IMR-90 (cell line): Measurements from ENCODE around the gene PEX11G. TPM values are rescaled to one million over a fixed set of nuclear protein-coding genes. Genes with fewer than 3 reads are reported as not detected.

Experiments
- ATAC-seq: fragments of 200-7000 bp; cut with Tn5 transposase; 2 replicates; pipeline ENCODE4 v1.9.1; 2020; ENCODE audit warnings: low read depth, mild to moderate bottlenecking, moderate library complexity
- BruUV-seq: library from RNA; stranded (reverse); fragments of 400-500 nt; replicated peaks from 2 replicates; lab custom pipeline; 2021; lab: Mats Ljungman, UMichigan
- CTCF ChIA-PET: fragments of 300-600 bp; formaldehyde crosslinking; extraction: SDS; loops from one replicate; lab custom pipeline; 2021; ENCODE audit warnings: antibody characterized with exemption; lab: Yijun Ruan, JAX
- POLR2A ChIA-PET: fragments of 300-600 bp; sonication (Branson Sonifier 250); formaldehyde crosslinking; loops from one replicate; lab custom pipeline; 2022; ENCODE audit warnings: antibody characterized with exemption; ENCODE audit not compliant: unreplicated experiment; lab: Charles Lee
- DNase-seq: peaks from one replicate; pipeline ENCODE4 v3.0.0; 2013
- H2AFZ ChIP-seq: replicated peaks from 2 replicates; pipeline ENCODE3; 2013; ENCODE audit warnings: low read length, mild to moderate bottlenecking; ENCODE audit not compliant: poor library complexity
- H2AK5ac ChIP-seq: 2 replicates; pipeline ENCODE4 v1.6.1; 2013; ENCODE audit warnings: low read depth, low read length, inconsistent platforms
- H2AK9ac ChIP-seq: replicated peaks from 2 replicates; pipeline ENCODE3; 2013; ENCODE audit warnings: mild to moderate bottlenecking, low read depth, low read length, moderate library complexity; ENCODE audit not compliant: poor library complexity
- H2BK120ac ChIP-seq: 2 replicates; pipeline ENCODE4 v1.6.1; 2013; ENCODE audit warnings: low read depth, low read length, inconsistent platforms
- H2BK15ac ChIP-seq: 3 replicates; pipeline ENCODE4 v1.6.1; 2013; ENCODE audit warnings: low read depth, low read length, inconsistent platforms
- H2BK20ac ChIP-seq: 2 replicates; pipeline ENCODE4 v1.6.1; 2013; ENCODE audit warnings: low read depth, mild to moderate bottlenecking, inconsistent platforms, low read length, moderate library complexity
- H2BK5ac ChIP-seq: 2 replicates; pipeline ENCODE4 v1.6.1; 2013; ENCODE audit warnings: mild to moderate bottlenecking, low read depth, low read length, inconsistent platforms; ENCODE audit not compliant: poor library complexity, severe bottlenecking
- H3K14ac ChIP-seq: replicated peaks from 2 replicates; pipeline ENCODE4 v1.6.1; 2013; ENCODE audit warnings: low read depth, low read length, inconsistent platforms
- H3K18ac ChIP-seq: 2 replicates; pipeline ENCODE4 v1.6.1; 2013; ENCODE audit warnings: low read depth, low read length, control low read depth
- H3K23ac ChIP-seq: 2 replicates; pipeline ENCODE4 v1.6.1; 2013; ENCODE audit warnings: low read depth, low read length, inconsistent platforms
- H3K27ac ChIP-seq: 2 replicates; pipeline ENCODE4 v1.5.1; 2013; ENCODE audit warnings: mild to moderate bottlenecking, control low read depth, low read length; ENCODE audit not compliant: insufficient read depth
- H3K27me3 ChIP-seq: 2 replicates; pipeline ENCODE4 v1.6.1; 2013; ENCODE audit warnings: low read length; ENCODE audit not compliant: control insufficient read depth, insufficient read depth
- H3K36me3 ChIP-seq: 2 replicates; pipeline ENCODE4 v1.6.1; 2013; ENCODE audit warnings: low read length, mixed read lengths; ENCODE audit not compliant: control insufficient read depth, insufficient read depth
- H3K4ac ChIP-seq: 2 replicates; pipeline ENCODE4 v1.6.1; 2013; ENCODE audit warnings: low read depth, low read length, inconsistent platforms
- H3K4me1 ChIP-seq: 2 replicates; pipeline ENCODE4 v1.6.1; 2013; ENCODE audit warnings: low read length, mixed read lengths; ENCODE audit not compliant: control insufficient read depth, insufficient read depth
- H3K4me2 ChIP-seq: 2 replicates; pipeline ENCODE4 v1.6.1; 2013; ENCODE audit warnings: low read depth, mild to moderate bottlenecking, control low read depth, low read length, moderate library complexity
- H3K4me3 ChIP-seq: 2 replicates; pipeline ENCODE4 v1.5.1; 2013; ENCODE audit warnings: low read depth, mild to moderate bottlenecking, control low read depth, low read length, moderate library complexity; ENCODE audit not compliant: insufficient read depth
- H3K56ac ChIP-seq: 2 replicates; pipeline ENCODE4 v1.6.1; 2013; ENCODE audit warnings: low read length, inconsistent platforms; ENCODE audit not compliant: insufficient read depth; ENCODE audit errors: extremely low read depth
- H3K79me1 ChIP-seq, 2 experiments: 2 replicates each; pipeline ENCODE4 v1.6.1; 2013; ENCODE audit warnings: low read length in 2 of 2, inconsistent platforms in 1 of 2, low read depth in 1 of 2
- H3K9ac ChIP-seq: 2 replicates; pipeline ENCODE4 v1.6.1; 2013; ENCODE audit warnings: low read depth, low read length, control low read depth
- H3K9me1 ChIP-seq: 2 replicates; pipeline ENCODE4 v1.6.1; 2013; ENCODE audit warnings: low read length, inconsistent platforms; ENCODE audit not compliant: insufficient read depth
- H3K9me3 ChIP-seq: 2 replicates; pipeline ENCODE4 v1.6.1; 2013; ENCODE audit warnings: low read length; ENCODE audit not compliant: control insufficient read depth, insufficient read depth
- H4K20me1 ChIP-seq: 2 replicates; pipeline ENCODE4 v1.6.1; 2013; ENCODE audit warnings: low read length, inconsistent platforms; ENCODE audit not compliant: insufficient read depth
- H4K5ac ChIP-seq: 2 replicates; pipeline ENCODE4 v1.6.1; 2013; ENCODE audit warnings: mild to moderate bottlenecking, low read depth, low read length, control low read depth
- H4K8ac ChIP-seq, 2 experiments: 2 replicates each; pipeline ENCODE4 v1.6.1; 2013; ENCODE audit warnings: low read depth in 2 of 2, low read length in 2 of 2, control low read depth in 1 of 2, inconsistent platforms in 1 of 2
- H4K91ac ChIP-seq: 2 replicates; pipeline ENCODE4 v1.6.1; 2013; ENCODE audit warnings: low read depth, low read length, inconsistent platforms; ENCODE audit not compliant: insufficient read depth
- CHD1 ChIP-seq: IDR thresholded peaks from 2 replicates; pipeline ENCODE4 v1.6.1; 2012; ENCODE audit warnings: low read depth, low read length, improper control_type of control experiment
- CTCF ChIP-seq: conservative IDR thresholded peaks from 2 replicates; pipeline ENCODE4 v1.5.1; 2012; ENCODE audit warnings: mild to moderate bottlenecking, low read depth, low read length, improper control_type of control experiment
- MAZ ChIP-seq: IDR thresholded peaks from 2 replicates; pipeline ENCODE4 v1.6.1; 2012; ENCODE audit warnings: low read depth, mild to moderate bottlenecking, low read length, improper control_type of control experiment, moderate library complexity, borderline replicate concordance
- MXI1 ChIP-seq: IDR thresholded peaks from 2 replicates; pipeline ENCODE4 v1.6.1; 2012; ENCODE audit warnings: low read depth, mild to moderate bottlenecking, low read length, moderate library complexity, borderline replicate concordance
- NFE2L2 ChIP-seq: fragments of 150-350 bp; IDR thresholded peaks from 2 replicates; pipeline ENCODE4 v1.6.1; 2016; ENCODE audit warnings: low read depth, mild to moderate bottlenecking, low read length
- POLR2A ChIP-seq: IDR thresholded peaks from 2 replicates; pipeline ENCODE4 v1.6.1; 2012; ENCODE audit warnings: mild to moderate bottlenecking, low read depth, low read length
- RAD21 ChIP-seq: IDR thresholded peaks from 2 replicates; pipeline ENCODE4 v1.6.1; 2012; ENCODE audit warnings: low read length, improper control_type of control experiment
- RCOR1 ChIP-seq: IDR thresholded peaks from 2 replicates; pipeline ENCODE4 v1.6.1; 2012; ENCODE audit warnings: mild to moderate bottlenecking, low read length, improper control_type of control experiment; ENCODE audit not compliant: insufficient replicate concordance
- SMC3 ChIP-seq: fragments of 150-350 bp; IDR thresholded peaks from 2 replicates; pipeline ENCODE4 v1.6.1; 2016; ENCODE audit warnings: low read depth, mild to moderate bottlenecking, antibody characterized with exemption, low read length, moderate library complexity
- USF2 ChIP-seq: fragments of 150-350 bp; IDR thresholded peaks from 2 replicates; pipeline ENCODE4 v1.6.1; 2017; ENCODE audit warnings: mild to moderate bottlenecking, antibody characterized with exemption, low read length, low read depth
- WGBS, 2 experiments: methylation state at CpG; one replicate each; pipeline versions ENCODE4 v1.1.5 to v1.1.7; 2013; ENCODE audit warnings: missing lambda C conversion rate in 2 of 2; ENCODE audit not compliant: insufficient read length in 1 of 2; ENCODE audit errors: extremely low coverage in 2 of 2; 5-methylcytosine and 5-hydroxymethylcytosine counted together
- dilution Hi-C: fragments of 300-500 bp; cut with HindIII; formaldehyde crosslinking; loops from one replicate; pipeline ENCODE4 v1.14.3; 2018; ENCODE audit warnings: low sequenced_read_pairs; ENCODE audit not compliant: unreplicated experiment
- in situ Hi-C: fragments of 300-500 bp; cut with MboI; formaldehyde crosslinking; loops from 3 replicates; pipeline ENCODE4 v1.14.3; 2019; ENCODE audit warnings: low sequenced_read_pairs, inconsistent platforms, mixed read lengths
- intact Hi-C: fragments of 100-400 bp; cut with micrococcal nuclease; formaldehyde crosslinking; loops from 2 replicates; pipeline ENCODE4 v1.10.0; 2022
- polyA plus RNA-seq, 3 experiments: library from polyadenylated mRNA; depleted of rRNA; stranded (reverse); fragments of >200 nt; gene quantifications; 2 replicates each; pipeline ENCODE4 v1.2.3, GENCODE V29; 2012; ENCODE audit warnings: low replicate concordance in 1 of 3
- total RNA-seq: library from RNA; depleted of rRNA; stranded (reverse); fragments of >200 nt; gene quantifications from 2 replicates; pipeline ENCODE4 v1.2.3, GENCODE V29; 2012

PEX11G gene
- total and polyA plus RNA-seq, 2 of the 4 experiments (the other 2 are of a cell fraction) = 0.72 to 1.7 TPM

GRCh38 chr19:7534531-7535046 is 45.8 kb upstream of the PEX11G start:
- Histone ChIP-seq H3K9me3 (no peaks in the 10 kb centered on the region), H2AFZ (peak overlapping the region; percentile 92), H3K14ac (peak overlapping the region; percentile 38), H2BK15ac (no peak overlapping the region), H3K23ac (0 out of 2 replicates have a peak overlapping the region, but pooled peaks have one; percentile 14), H3K4me3 (peak overlapping the region; percentile 55), H4K8ac (peak overlapping the region; percentile 50 to 51; a peak in 2 of 4 replicates), H3K56ac (peak overlapping the region; percentile 56), H2AK5ac (no peak overlapping the region), H3K9ac (peak overlapping the region; percentile 36), H2BK120ac (no peak overlapping the region), H2BK20ac (no peak overlapping the region), H3K4me2 (peak overlapping the region; percentile 94), H4K5ac (peak overlapping the region; percentile 70), H4K91ac (peak overlapping the region; percentile 21; the same call in 1 of the 2 replicates), H3K27me3 (no peaks in the 10 kb centered on the region), H2AK9ac (peak overlapping the region; percentile 97), H3K4me1 (peaks cover 10% of the 10 kb centered on the region), H3K18ac (peak overlapping the region; percentile 21; the same call in 1 of the 2 replicates), H3K9me1 (peaks cover 7% of the 10 kb centered on the region), H4K20me1 (no peaks in the 10 kb centered on the region), H3K36me3 (peaks cover 4% of the 10 kb centered on the region; the same call in 1 of the 2 replicates), H3K27ac (peak overlapping the region; percentile 83), H3K79me1 (peaks cover 8 to 16% of the 10 kb centered on the region in 2 experiments; a peak in 2 of 4 replicates), H3K4ac (peak overlapping the region; percentile 86), H2BK5ac (peak overlapping the region; percentile 66)
- 0% methylated on average over 10 of the region's 27 CpGs; no CpG with 5 or more reads in 1 of the 2 experiments for WGBS, 2 experiments
- BruUV-seq = no TSS peak
- DNase-seq (peak; percentile 87), ATAC-seq (peak; percentile 55)
- TF ChIP-seq MXI1 = peak; percentile 64; the same call in 1 of the 2 replicates
- no peak for TF ChIP-seq NFE2L2
- TF ChIP-seq SMC3 = peak; percentile 54
- peak; percentile 60 for TF ChIP-seq CTCF
- peak; percentile 64 for TF ChIP-seq RAD21
- no peak for TF ChIP-seq CHD1
- TF ChIP-seq POLR2A = no peak
- TF ChIP-seq USF2 = no peak
- TF ChIP-seq MAZ = peak; percentile 83; the same call in 1 of the 2 replicates
- no peak for TF ChIP-seq RCOR1
- ChIA-PET POLR2A (no interaction called here), CTCF (interaction anchor here (0.5 to 1.9 kb wide), 4 partner anchors 15 to 204 kb away, joined by 3 to 9 read pairs (median 4); no protein-coding TSS in a partner anchor)
- intact Hi-C loops = loop anchor here (1.0 to 5.0 kb wide), 2 partner anchors 137 to 180 kb away; no protein-coding TSS in a partner anchor
- in situ Hi-C loops = no loop called here
- dilution Hi-C loops = no loop called here
